OCI-LY1 (cell line): ENCODE results near the gene UBE2D4.

ENCODE experiments used
- EZH2 ChIP-seq: fragments of 200-600 bp; sonication (generic), shearing (Covaris generic); IDR thresholded peaks from 2 replicates; pipeline ENCODE4 v1.8.0; 2017; ENCODE audit warnings: borderline replicate concordance, mixed run types, mild to moderate bottlenecking, antibody characterized with exemption, low read length, moderate library complexity, mixed read lengths
- TF ChIP-seq, protein P1 (sequence below): fragments of 200-600 bp; sonication (generic), shearing (Covaris generic); IDR thresholded peaks from 2 replicates; pipeline ENCODE4 v1.5.1; 2017; ENCODE audit warnings: mild to moderate bottlenecking, antibody characterized with exemption, low read length, moderate library complexity, mixed read lengths

GRCh38 chr7:43895847-43896415 is 30.3 kb upstream of the UBE2D4 start:
- TF ChIP-seq, protein P1, sequence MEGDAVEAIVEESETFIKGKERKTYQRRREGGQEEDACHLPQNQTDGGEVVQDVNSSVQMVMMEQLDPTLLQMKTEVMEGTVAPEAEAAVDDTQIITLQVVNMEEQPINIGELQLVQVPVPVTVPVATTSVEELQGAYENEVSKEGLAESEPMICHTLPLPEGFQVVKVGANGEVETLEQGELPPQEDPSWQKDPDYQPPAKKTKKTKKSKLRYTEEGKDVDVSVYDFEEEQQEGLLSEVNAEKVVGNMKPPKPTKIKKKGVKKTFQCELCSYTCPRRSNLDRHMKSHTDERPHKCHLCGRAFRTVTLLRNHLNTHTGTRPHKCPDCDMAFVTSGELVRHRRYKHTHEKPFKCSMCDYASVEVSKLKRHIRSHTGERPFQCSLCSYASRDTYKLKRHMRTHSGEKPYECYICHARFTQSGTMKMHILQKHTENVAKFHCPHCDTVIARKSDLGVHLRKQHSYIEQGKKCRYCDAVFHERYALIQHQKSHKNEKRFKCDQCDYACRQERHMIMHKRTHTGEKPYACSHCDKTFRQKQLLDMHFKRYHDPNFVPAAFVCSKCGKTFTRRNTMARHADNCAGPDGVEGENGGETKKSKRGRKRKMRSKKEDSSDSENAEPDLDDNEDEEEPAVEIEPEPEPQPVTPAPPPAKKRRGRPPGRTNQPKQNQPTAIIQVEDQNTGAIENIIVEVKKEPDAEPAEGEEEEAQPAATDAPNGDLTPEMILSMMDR, result no peak
- TF ChIP-seq EZH2, result no peak
